Astrocyte of the hippocampus (primary cell): Measurements from ENCODE around the gene CDH23.

Experiments used
- DNase-seq: peaks from one replicate; pipeline ENCODE4 v3.0.0; 2011; ENCODE audit warnings: low read depth, low spot score

CDH23 gene

DNA sequence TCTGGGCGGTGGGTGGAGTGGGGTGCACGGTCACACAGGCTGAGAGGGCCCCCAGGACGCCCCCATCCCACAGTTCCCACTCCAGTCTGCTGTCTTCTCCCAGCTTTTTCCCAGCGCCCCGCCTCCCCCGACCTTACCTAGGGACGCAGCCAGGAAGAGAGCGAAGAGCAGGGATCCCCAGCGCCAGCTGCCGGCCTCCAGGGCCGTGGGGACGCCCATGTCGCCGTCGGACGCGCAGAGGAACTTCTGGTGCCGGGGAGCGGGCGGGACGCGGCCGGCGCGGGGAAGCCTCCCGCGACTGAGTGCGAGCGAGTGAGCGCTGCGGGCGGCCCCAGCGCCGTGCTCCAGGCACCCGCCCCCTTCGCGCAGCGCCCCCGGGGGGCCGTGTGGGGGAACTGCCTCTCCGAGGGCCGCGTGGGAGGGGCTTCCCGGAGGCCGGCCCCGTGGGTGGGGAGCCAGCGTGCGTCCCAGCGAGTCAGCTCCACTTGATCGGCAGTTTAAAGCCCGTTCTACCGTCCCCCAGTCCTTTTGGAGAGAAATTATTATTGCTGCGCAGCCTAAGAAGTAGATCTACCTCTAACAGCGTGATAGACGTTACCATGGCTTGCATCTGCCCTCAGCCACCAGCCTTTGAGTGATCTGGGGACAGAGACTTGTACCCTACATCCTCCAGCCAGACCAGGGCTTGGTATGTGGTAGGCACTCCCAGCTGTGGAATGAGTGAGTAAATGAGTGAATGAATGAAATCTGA, 376.7 kb downstream of the CDH23 start, which contains the start of gene VSIR:
VSIR (minus strand) TSS at position 300 of the 751 bp plus-strand sequence; CDS start at position 219, 81 bp downstream.
- peak; percentile 94 for DNase-seq

DNA sequence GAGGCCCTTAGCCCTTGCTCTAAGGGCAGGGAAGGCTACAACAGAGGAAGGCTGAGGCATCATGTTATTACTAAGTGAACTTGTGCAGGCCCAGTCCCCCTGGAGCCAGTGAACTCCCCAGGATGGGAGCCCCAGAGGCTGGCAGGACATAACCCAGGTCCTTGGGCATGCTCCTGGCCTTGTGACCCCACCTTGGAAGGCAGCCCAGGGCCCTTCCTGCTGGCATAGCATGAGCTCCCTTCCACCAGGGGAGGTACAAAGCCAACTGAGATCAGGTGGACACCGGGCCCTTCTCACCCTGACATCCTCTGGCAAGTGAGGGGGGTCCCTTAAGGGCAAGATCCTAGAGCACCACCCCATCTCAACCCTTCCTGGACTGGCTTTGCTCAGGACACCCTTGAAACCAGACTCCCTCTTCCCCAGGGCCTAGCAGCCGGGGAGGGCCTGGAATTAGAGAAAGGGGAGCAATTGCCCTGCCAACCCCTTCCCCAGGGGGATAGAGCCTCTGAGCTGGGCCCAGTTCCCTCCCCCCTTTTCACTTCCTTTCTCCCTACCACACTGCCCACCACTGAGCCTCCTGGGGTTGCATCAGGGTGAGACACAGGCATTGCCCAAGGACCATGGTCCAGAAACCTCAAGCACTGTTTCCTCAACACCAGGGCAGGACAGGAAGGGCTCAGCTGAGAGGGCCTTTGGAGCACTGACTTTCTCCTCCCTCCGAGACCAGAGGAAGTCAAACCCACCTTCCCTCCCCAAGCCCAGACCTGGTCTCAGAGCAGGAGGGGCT, 378.4 kb downstream of the CDH23 start:
- no peak for DNase-seq

DNA sequence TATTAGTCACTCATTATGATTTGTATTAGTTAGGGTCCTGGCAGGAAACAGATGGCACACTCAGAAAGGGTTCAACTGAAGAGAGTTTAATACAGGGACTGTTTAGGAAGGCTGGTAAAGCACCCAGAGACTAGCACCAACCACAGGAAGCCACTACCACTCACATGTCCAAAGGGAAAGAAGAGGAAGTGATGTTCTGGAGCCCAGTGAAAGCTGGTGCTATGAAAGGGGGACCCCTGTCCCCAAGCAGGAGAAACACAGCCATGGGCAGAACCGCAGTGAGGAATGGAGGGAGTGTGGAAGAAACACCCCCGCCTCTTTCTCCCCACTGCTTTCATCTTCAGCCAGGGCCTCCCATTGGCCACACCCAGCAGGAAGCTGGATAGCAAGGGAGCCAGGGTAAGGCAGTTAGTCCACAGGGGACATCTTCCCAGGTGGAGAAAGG, 379.8 kb downstream of the CDH23 start:
- DNase-seq = no peak

- DNase-seq = no peak
These were observed 380.7 kb downstream of the CDH23 start for GRCh38 chr10:71777213-71777985.

DNA sequence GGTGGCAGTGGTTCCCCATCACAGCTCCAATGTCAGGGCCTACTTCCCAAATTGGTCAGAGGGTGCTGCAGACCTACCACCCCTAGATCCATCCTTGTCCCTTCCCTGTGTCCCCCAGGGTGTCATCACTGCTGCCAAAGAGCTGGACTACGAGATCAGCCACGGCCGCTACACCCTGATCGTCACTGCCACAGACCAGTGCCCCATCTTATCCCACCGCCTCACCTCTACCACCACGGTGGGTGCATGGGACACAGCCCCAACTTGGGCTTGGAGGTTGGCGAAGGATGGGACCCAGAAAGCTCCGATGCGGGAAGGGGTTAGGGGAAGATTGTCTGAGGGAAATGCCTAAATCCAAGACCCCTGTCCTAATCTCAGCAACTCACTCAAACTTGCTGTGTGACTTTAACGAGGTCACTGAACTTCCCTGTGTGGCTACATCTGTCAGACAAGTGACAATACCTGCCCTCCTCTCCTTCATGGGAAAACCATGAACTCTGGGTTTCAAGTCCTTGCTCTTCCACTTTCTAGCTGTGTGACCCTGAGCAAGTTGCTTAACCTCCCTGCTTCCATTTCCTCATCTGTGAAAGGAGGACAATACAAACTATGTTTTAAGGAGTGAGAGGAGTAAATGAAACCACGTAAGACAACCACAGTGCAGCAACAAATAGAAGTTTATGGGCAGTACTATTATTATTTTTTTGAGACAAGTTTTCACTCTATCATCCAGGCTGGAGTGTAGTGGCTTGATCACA, 381.5 kb downstream of the CDH23 start:
- DNase-seq = no peak

GRCh38 chr10:71779641-71780040, 382.9 kb downstream of the CDH23 start:
- DNase-seq = no peak

DNA sequence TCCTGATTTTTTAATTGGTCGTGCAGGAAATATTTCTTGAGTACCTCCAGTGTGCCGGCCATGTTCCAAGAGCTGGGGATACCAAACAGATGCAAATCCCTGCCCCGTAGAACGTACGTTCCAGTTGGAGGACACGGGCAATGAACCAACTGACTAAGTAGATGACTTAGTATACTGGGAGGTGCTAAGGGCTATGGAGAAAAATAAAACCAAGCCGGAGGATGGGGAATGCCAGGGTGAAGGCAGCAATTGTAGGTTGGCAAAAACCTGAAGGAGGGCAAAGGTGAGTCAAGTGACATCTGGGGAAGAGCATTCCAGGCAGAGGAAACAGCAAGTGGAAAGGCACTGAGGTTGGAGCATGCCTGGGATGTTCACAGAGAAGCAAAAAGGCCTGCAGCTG, 383.4 kb downstream of the CDH23 start:
- no peak for DNase-seq

GRCh38 chr10:71780719-71781118, 384.0 kb downstream of the CDH23 start:
- DNase-seq = no peak

GRCh38 chr10:71782221-71782916, 385.6 kb downstream of the CDH23 start:
- no peak for DNase-seq

- no peak for DNase-seq
These were observed 386.3 kb downstream of the CDH23 start for GRCh38 chr10:71782917-71783490.

GRCh38 chr10:71783917-71784678, 387.4 kb downstream of the CDH23 start:
- DNase-seq = no peak

GRCh38 chr10:71784679-71785272, 388.1 kb downstream of the CDH23 start:
- DNase-seq = no peak

DNA sequence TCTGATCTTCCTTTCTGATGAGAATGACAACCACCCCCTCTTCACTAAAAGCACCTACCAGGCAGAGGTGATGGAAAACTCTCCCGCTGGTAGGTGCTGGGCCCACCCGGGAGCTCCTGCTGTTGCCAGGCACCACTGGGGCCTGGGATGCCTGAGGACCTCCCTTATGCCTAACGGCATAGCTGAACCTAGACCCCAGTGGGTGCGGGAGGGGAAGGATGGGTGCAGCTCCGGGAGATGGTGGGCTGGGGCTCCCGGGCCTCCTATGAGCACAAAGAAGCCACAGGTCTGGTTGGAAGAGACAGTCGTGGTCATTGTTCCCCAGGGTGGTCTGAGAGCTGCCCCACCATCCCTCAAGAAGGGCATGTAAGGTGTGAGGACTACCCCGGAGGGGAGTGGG, 392.2 kb downstream of the CDH23 start:
- DNase-seq = no peak

GRCh38 chr10:71789871-71790270, 393.2 kb downstream of the CDH23 start:
- no peak for DNase-seq

GRCh38 chr10:71790749-71791440, 394.2 kb downstream of the CDH23 start:
- no peak for DNase-seq

- peak; percentile 65 for DNase-seq
These were observed 398.5 kb downstream of the CDH23 start for GRCh38 chr10:71795248-71795647.

DNA sequence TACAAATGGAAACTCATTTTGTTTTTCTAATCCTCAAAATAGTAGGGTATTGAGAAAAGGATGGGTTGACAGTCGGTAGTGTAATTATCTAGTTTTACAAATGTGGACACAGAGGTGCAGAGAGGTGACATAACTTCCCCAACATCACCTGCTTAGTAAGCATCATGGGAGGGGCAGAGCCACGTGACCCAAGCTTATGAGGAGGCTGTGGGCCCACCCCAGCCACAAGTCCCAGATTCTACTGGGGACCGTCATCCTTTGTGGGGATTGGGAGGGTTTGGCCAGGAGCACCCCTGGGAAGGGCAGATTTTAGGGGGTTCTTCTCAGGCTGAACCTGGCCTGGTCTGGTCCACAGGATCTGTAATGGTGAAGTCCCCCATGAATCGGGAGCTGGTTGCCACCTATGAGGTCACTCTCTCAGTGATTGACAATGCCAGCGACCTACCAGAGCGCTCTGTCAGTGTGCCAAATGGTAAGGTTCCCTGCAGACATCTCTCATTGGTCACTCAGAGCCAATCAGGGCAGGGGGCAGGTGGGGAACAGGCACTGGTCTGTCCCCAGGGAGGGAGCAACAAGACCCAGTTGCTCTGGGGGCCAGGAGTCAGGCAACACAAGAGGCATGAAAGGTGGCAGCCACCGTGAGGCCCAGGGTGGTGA, 400.2 kb downstream of the CDH23 start:
- DNase-seq = no peak
